Heart right ventricle (tissue), 16 donors: ENCODE measurements around the gene DNAJC15. TPM values are rescaled to one million over a fixed set of nuclear protein-coding genes. Genes with fewer than 3 reads are reported as not detected.
A peak's percentile ranks its signal among the peaks of the same experiment; 100 is the strongest.
"Not testable (repeated sequence)": the region's sequence is repeated elsewhere in the genome, so short reads cannot be mapped to it uniquely, and the experiment has no call there.

Source experiments
- ATAC-seq, 8 donors: fragments of 200-7000 bp; cut with Tn5 transposase; one replicate each; pipeline ENCODE4 v1.9.1; 2020; ENCODE audit warnings: mild to moderate bottlenecking in 8 of 8, moderate library complexity in 8 of 8, moderate number of reproducible peaks in 1 of 8
- DNase-seq, 2 donors: peaks; one replicate each; pipeline ENCODE4 v3.0.0-alpha.2; 2020
- H3K27ac ChIP-seq, 10 donors: fragments of 200-600 bp; sonication (generic) in 2 of 10; one replicate each; pipeline versions ENCODE4 v1.5.0 to v1.8.0; 2020 to 2022; ENCODE audit warnings: mild to moderate bottlenecking in 3 of 10
- H3K27me3 ChIP-seq, 7 donors: fragments of 200-600 bp; one replicate each; pipeline ENCODE4 v1.8.0; 2021 to 2022; ENCODE audit warnings: mild to moderate bottlenecking in 2 of 7
- H3K36me3 ChIP-seq, 9 donors: fragments of 200-600 bp; sonication (generic) in 1 of 9; one replicate each; pipeline versions ENCODE4 v1.5.0 to v1.8.0; 2020 to 2022; ENCODE audit warnings: mild to moderate bottlenecking in 2 of 9
- H3K4me1 ChIP-seq, 9 donors: fragments of 200-600 bp; sonication (generic) in 1 of 9; one replicate each; pipeline versions ENCODE4 v1.5.0 to v1.8.0; 2020 to 2022; ENCODE audit warnings: mild to moderate bottlenecking in 4 of 9
- H3K4me3 ChIP-seq, 10 donors: fragments of 200-600 bp; sonication (generic) in 2 of 10; one replicate each; pipeline versions ENCODE4 v1.5.0 to v1.8.0; 2020 to 2022; ENCODE audit warnings: mild to moderate bottlenecking in 7 of 10, moderate library complexity in 2 of 10
- H3K9me3 ChIP-seq, 11 donors: fragments of 200-600 bp in 10 of 11; sonication (generic) in 2 of 11; one replicate each; pipeline versions ENCODE4 v1.5.0 to v1.8.0; 2013 to 2022; ENCODE audit warnings: mild to moderate bottlenecking in 2 of 11, control low read depth in 1 of 11, moderate library complexity in 1 of 11
- CTCF ChIP-seq, 9 donors: fragments of 200-600 bp; sonication (generic) in 2 of 9; IDR thresholded peaks; one replicate each; pipeline versions ENCODE4 v1.5.0 to v1.8.0; 2021 to 2022; ENCODE audit warnings: antibody characterized with exemption in 9 of 9, mild to moderate bottlenecking in 5 of 9, moderate library complexity in 1 of 9
- WGBS, 2 donors: extraction: QIAGEN DNeasy Blood & Tissue Kit; methylation state at CpG; one replicate each; pipeline ENCODE4 v1.1.7; 2013; ENCODE audit warnings: inconsistent platforms in 1 of 2; 5-methylcytosine and 5-hydroxymethylcytosine counted together
- intact Hi-C, 10 donors: fragments of 100-400 bp; cut with DNase I; formaldehyde crosslinking; loops; one replicate each; pipeline versions ENCODE4 v1.11.1 to v1.14.2; 2022
- polyA plus RNA-seq, 2 donors: library from polyadenylated mRNA; stranded (reverse); fragments of 200-250 nt; gene quantifications; one replicate each; pipeline ENCODE4 v1.2.3, GENCODE V29; 2013
- total RNA-seq, 10 donors: library from RNA; stranded (reverse); fragmentation: NEBNext Ultra II Directional in 3 of 10; extraction: Animal tissue kit (Norgen Biotek cat#: 25700) in 3 of 10; gene quantifications; one replicate each; pipeline versions ENCODE4 v1.2.1 to v1.2.4, GENCODE V29; 2021 to 2023
- donor health status: Arrhythmogenic right ventricular cardiomyopathy.
- donor health status: ischemic (EF 13 %, LVEDD 7.1; RV severe dilation, severe dysfunction).
- donor health status: healthy with polysubstance abuse.
- donor health status: DM: no; HTN: yes; CAD: no.
- donor health status: DM: no; HTN: no; CAD: no.
- donor health status: ischemic (EF 25% LVEDD 6.9; RV normal size, moderate dysfunction).
- donor health status: ischemic (EF 25% LVEDD 5.7; RV mildly dilated, moderate dysfunction).
- donor health status: healthy.
- donor health status: DM: yes; HTN: yes; CAD: no.
- donor health status: Ischemic cardiomyopathy.
- donor health status: ischemic (EF 35%, LVEDD 5.7; RV mildly dilated, moderate dysfunction).
- donor health status: nonischemic (EF 11% LVEDD 7.7; RV severe dilation, severe dysfunction).
- donor health status: DM: yes; HTN: yes; CAD: no.
- donor health status: PGD.
- donor health status: ischemic (EF 29% LVEDD 5.4; RV normal size, mild dysfunction).
- donor health status: nonischemic (EF 23%, LVEDD 6.1; RV moderate dilation, normal function).

Gene DNAJC15
- total and polyA plus RNA-seq, 12 donors, result 14.4 to 36.7 (median 28.1) TPM

- no peak for DNase-seq
- ATAC-seq, result no peak
- WGBS, 2 donors, result 91 to 93% methylated on average over 1 of the region's 1 CpG
- H3K36me3 ChIP-seq, result peaks cover 0 to 1% (median 0%) of the 10 kb centered on the region in 9 donors
- no peak overlapping the region for H3K4me3 ChIP-seq
- peaks cover 0 to 62% (median 36%) of the 10 kb centered on the region in 9 donors for H3K4me1 ChIP-seq
- no peak for TF ChIP-seq CTCF (IDR thresholded peaks at IDR 0.05)
- H3K27ac ChIP-seq, result no peak overlapping the region
- H3K9me3 ChIP-seq, result no peaks in the 10 kb centered on the region
- no peaks in the 10 kb centered on the region for H3K27me3 ChIP-seq
- intact Hi-C loops, result no loop called here
Observed at GRCh38 chr13:43041369-43041921, 18.1 kb downstream of the DNAJC15 start.

DNA sequence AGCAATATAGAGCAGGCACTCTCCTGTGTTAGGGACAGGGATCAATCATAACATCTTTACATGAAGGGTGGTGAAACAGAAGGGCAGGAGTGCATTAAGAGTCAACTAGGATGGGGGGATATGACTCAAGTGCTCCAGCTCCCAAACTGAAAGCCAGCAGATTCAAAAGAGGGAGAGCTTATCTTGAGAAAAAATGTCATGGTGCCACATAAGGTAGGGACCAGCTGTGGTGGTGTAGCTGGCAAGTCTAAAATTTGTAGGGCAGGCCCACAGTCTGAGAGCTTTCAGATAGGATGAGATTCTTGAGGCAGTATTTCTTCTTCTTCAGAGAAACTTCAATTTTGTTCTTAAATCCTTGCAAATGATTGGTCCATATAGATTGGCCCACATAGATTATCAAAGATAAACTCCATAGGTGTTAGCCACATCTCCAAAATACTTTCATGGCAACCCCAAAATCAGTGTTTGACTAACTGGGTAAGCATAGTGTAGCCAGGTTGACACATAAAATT lies 19.1 kb downstream of the DNAJC15 start:
- Histone ChIP-seq H3K4me3 (no peak overlapping the region), H3K9me3 (no peaks in the 10 kb centered on the region), H3K27me3 (no peaks in the 10 kb centered on the region), H3K4me1 (peaks cover 0 to 53% (median 29%) of the 10 kb centered on the region in 9 donors), H3K36me3 (peaks cover 0 to 9% (median 0%) of the 10 kb centered on the region in 9 donors), H3K27ac (no peak overlapping the region)
- intact Hi-C loops, result no loop called here
- ATAC-seq, result peak in 2 of 8 donors; percentile 36 to 68
- DNase-seq, result no peak
- no peak for TF ChIP-seq CTCF (IDR thresholded peaks at IDR 0.05)

DNA sequence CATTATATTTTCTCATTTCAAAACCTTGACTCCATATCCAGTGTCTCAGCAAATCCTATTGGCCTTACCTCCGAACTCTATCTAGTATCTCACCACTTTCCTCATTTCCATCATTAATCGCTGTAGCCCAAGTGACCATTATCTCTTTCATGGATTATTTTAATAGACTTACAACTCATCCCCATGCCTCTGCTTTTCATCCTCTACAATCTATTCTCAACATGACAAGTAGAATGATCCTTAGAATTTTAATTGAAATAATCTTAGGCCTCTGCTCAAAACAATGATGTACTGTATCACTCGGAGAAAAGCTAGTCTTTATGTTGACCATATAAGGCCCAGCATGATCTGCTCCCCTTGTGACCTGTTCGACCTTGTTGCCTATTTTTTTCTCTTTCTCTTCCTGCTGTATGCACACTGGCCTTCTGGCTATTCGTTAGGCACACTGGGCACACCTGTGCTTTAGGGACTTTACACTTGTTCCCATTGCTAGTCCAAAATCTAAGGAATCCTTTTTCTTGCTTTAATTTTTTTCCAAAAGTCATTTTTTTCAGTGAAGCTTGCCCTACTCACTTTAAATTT lies 21.4 kb downstream of the DNAJC15 start:
- peak overlapping the region in 1 of 10 donors; percentile 5 for H3K4me3 ChIP-seq
- peaks cover 0 to 62% (median 27%) of the 10 kb centered on the region in 9 donors for H3K4me1 ChIP-seq
- peak in 2 of 8 donors; percentile 37 to 40 for ATAC-seq
- H3K27me3 ChIP-seq, result no peaks in the 10 kb centered on the region
- H3K27ac ChIP-seq, result peak overlapping the region in 5 of 10 donors; percentile 4 to 69 (median 33)
- intact Hi-C loops, result no loop called here
- no peak for DNase-seq
- WGBS, 2 donors, result 86 to 87% methylated on average over 5 of the region's 5 CpGs
- no peaks in the 10 kb centered on the region for H3K9me3 ChIP-seq
- no peak for TF ChIP-seq CTCF (IDR thresholded peaks at IDR 0.05)
- peaks cover 0 to 12% (median 0%) of the 10 kb centered on the region in 9 donors for H3K36me3 ChIP-seq

DNA sequence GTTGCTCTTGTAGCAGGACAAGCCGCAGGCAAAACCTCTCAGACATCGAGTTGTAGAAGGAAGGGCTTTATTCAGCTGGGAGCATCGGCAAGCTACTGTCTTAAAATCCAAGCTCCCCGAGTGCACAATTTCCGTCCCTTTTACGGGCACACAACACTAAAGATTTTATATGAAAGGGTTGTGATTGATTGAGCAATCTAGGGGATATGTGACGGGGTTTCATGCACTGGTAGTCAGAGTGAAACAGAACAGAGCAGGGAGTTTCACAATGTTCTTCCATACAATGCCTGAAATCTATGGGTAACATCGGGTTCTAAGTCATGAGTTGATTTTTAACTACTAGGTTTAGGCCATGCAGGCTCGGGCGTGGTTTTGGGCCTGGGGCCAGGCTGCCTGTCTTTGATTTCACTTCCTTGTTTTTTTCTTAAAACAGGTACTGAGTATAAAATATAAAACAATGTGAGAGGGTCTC lies 22.0 kb downstream of the DNAJC15 start:
- peak overlapping the region in 1 of 10 donors; percentile 5 for H3K4me3 ChIP-seq
- ATAC-seq, H3K9me3 ChIP-seq, intact Hi-C loops, H3K27me3 ChIP-seq: not testable (repeated sequence)
- peak in 1 of 2 donors; percentile 31 for DNase-seq
- peaks cover 0 to 67% (median 27%) of the 10 kb centered on the region in 9 donors for H3K4me1 ChIP-seq
- 80 to 86% methylated on average over 10 of the region's 10 CpGs for WGBS, 2 donors
- H3K27ac ChIP-seq, result peak overlapping the region in 4 of 10 donors; percentile 17 to 69 (median 34)
- H3K36me3 ChIP-seq, result peaks cover 0 to 12% (median 0%) of the 10 kb centered on the region in 9 donors

GRCh38 chr13:43046259-43046658 lies 22.9 kb downstream of the DNAJC15 start:
- H3K9me3 ChIP-seq, result no peaks in the 10 kb centered on the region
- DNase-seq, result no peak
- no peak overlapping the region for H3K4me3 ChIP-seq
- H3K36me3 ChIP-seq, result peaks cover 0 to 12% (median 0%) of the 10 kb centered on the region in 9 donors
- peaks cover 0 to 70% (median 27%) of the 10 kb centered on the region in 9 donors for H3K4me1 ChIP-seq
- 96 to 98% methylated on average over 6 of the region's 6 CpGs for WGBS, 2 donors
- intact Hi-C loops, result no loop called here
- no peak for TF ChIP-seq CTCF (IDR thresholded peaks at IDR 0.05)
- H3K27me3 ChIP-seq, result no peaks in the 10 kb centered on the region
- H3K27ac ChIP-seq, result no peak overlapping the region
- ATAC-seq, result no peak
